Liver (tissue), 9 donors: Measurements from ENCODE around the gene ABLIM3. TPM values are rescaled to one million over a fixed set of nuclear protein-coding genes. Genes with fewer than 3 reads are reported as not detected.
A peak's percentile ranks its signal among the peaks of the same experiment; 100 is the strongest.

Source experiments
- DNase-seq: peaks from one replicate; pipeline ENCODE4 v3.0.0-alpha.2; 2017; ENCODE audit warnings: low spot score
- H3K27ac ChIP-seq, 2 donors: one replicate each; pipeline ENCODE4 v1.7.0; 2013; ENCODE audit warnings: inconsistent platforms in 2 of 2, low read length in 2 of 2, control low read depth in 1 of 2, low read depth in 1 of 2, mild to moderate bottlenecking in 1 of 2
- H3K27me3 ChIP-seq, 4 donors: one replicate each; pipeline versions ENCODE4 v1.6.1 to v1.7.0; 2013; ENCODE audit warnings: low read length in 3 of 4, inconsistent platforms in 1 of 4, mild to moderate bottlenecking in 1 of 4, moderate library complexity in 1 of 4; ENCODE audit not compliant: control insufficient read depth in 4 of 4, insufficient read depth in 4 of 4
- H3K36me3 ChIP-seq, 4 donors: one replicate each; pipeline versions ENCODE4 v1.6.1 to v1.7.0; 2013; ENCODE audit warnings: low read length in 3 of 4, mild to moderate bottlenecking in 3 of 4, low read depth in 1 of 4, moderate library complexity in 1 of 4; ENCODE audit not compliant: control insufficient read depth in 4 of 4, insufficient read depth in 3 of 4
- H3K4me1 ChIP-seq, 4 donors: one replicate each; pipeline versions ENCODE4 v1.6.1 to v1.7.0; 2013; ENCODE audit warnings: low read length in 3 of 4, mild to moderate bottlenecking in 3 of 4, moderate library complexity in 1 of 4; ENCODE audit not compliant: control insufficient read depth in 4 of 4, insufficient read depth in 4 of 4
- H3K4me3 ChIP-seq, 3 donors: one replicate each; pipeline versions ENCODE4 v1.6.1 to v1.7.0; 2013; ENCODE audit warnings: low read length in 3 of 3, control low read depth in 1 of 3, low read depth in 1 of 3, mild to moderate bottlenecking in 1 of 3
- H3K9ac ChIP-seq, 2 donors: one replicate each; pipeline ENCODE4 v1.7.0; 2013; ENCODE audit warnings: low read length in 2 of 2, mild to moderate bottlenecking in 2 of 2, moderate library complexity in 2 of 2, control low read depth in 1 of 2, low read depth in 1 of 2
- H3K9me3 ChIP-seq, 4 donors: one replicate each; pipeline versions ENCODE4 v1.6.1 to v1.7.0; 2013; ENCODE audit warnings: low read length in 3 of 4; ENCODE audit not compliant: control insufficient read depth in 4 of 4
- EGR1 ChIP-seq, 2 donors: IDR thresholded peaks; 2 replicates each; pipeline ENCODE4 v1.6.1; 2016 to 2018; ENCODE audit warnings: antibody characterized with exemption in 2 of 2, low read depth in 2 of 2
- FOXA1 ChIP-seq: IDR thresholded peaks from 2 replicates; pipeline ENCODE4 v1.6.1; 2016; ENCODE audit warnings: antibody characterized with exemption
- FOXA2 ChIP-seq: IDR thresholded peaks from 2 replicates; pipeline ENCODE4 v1.6.1; 2016; ENCODE audit warnings: antibody characterized with exemption
- GABPA ChIP-seq, 2 donors: IDR thresholded peaks in 1 of 2; conservative IDR thresholded peaks in 1 of 2; 2 replicates each; pipeline ENCODE4 v1.6.1; 2016; ENCODE audit warnings: antibody characterized with exemption in 2 of 2, mild to moderate bottlenecking in 1 of 2, moderate library complexity in 1 of 2
- HNF4A ChIP-seq, 2 donors: conservative IDR thresholded peaks; 2 replicates each; pipeline ENCODE4 v1.6.1; 2016; ENCODE audit warnings: antibody characterized with exemption in 2 of 2, mild to moderate bottlenecking in 2 of 2
- JUND ChIP-seq, 2 donors: IDR thresholded peaks; 2 replicates each; pipeline ENCODE4 v1.6.1; 2016; ENCODE audit warnings: antibody characterized with exemption in 2 of 2
- RAD21 ChIP-seq, 2 donors: IDR thresholded peaks; 2 replicates each; pipeline ENCODE4 v1.6.1; 2016; ENCODE audit warnings: antibody characterized with exemption in 2 of 2, mild to moderate bottlenecking in 2 of 2
- RXRA ChIP-seq, 2 donors: IDR thresholded peaks; 2 replicates each; pipeline ENCODE4 v1.6.1; 2017 to 2018; ENCODE audit warnings: antibody characterized with exemption in 2 of 2, mild to moderate bottlenecking in 1 of 2
- SP1 ChIP-seq: IDR thresholded peaks from 2 replicates; pipeline ENCODE4 v1.6.1; 2018; ENCODE audit warnings: antibody characterized with exemption, mild to moderate bottlenecking
- TAF1 ChIP-seq: conservative IDR thresholded peaks from 2 replicates; pipeline ENCODE4 v1.6.1; 2016; ENCODE audit warnings: antibody characterized with exemption, mild to moderate bottlenecking
- YY1 ChIP-seq: IDR thresholded peaks from 2 replicates; pipeline ENCODE4 v1.6.1; 2016; ENCODE audit warnings: antibody characterized with exemption, mild to moderate bottlenecking
- WGBS: extraction: QIAGEN DNeasy Blood & Tissue Kit; methylation state at CpG from one replicate; pipeline ENCODE4 v1.1.7; 2013; 5-methylcytosine and 5-hydroxymethylcytosine counted together
- polyA plus RNA-seq, 2 donors: library from polyadenylated mRNA; stranded (reverse) in 1 of 2; unstranded in 1 of 2; fragments of 200-250 nt in 1 of 2; fragments of >200 nt in 1 of 2; fragmentation: Nextera tagmentation in 1 of 2; extraction: Ambion mirVana in 1 of 2; gene quantifications; one replicate each; pipeline versions ENCODE4 v1.2.1 to v1.2.3, GENCODE V29; 2013 to 2015
- total RNA-seq, 2 donors: library from RNA; depleted of rRNA; stranded (reverse); fragments of >200 nt; gene quantifications; one replicate each; pipeline ENCODE4 v1.2.3, GENCODE V29; 2014
- TF ChIP-seq, protein P1 (sequence below): IDR thresholded peaks from 2 replicates; pipeline ENCODE4 v1.6.1; 2016; ENCODE audit warnings: antibody characterized with exemption
- TF ChIP-seq, protein P2 (sequence below): IDR thresholded peaks from 2 replicates; pipeline ENCODE4 v1.6.1; 2016; ENCODE audit warnings: antibody characterized with exemption, mild to moderate bottlenecking
- TF ChIP-seq, protein P3 (sequence below): fragments of 150-350 bp; IDR thresholded peaks from 2 replicates; pipeline ENCODE4 v1.5.1; 2017; ENCODE audit warnings: improper control_type of control experiment, low read depth, low read length; ENCODE audit not compliant: missing input control
- TF ChIP-seq, protein P4 (sequence below): IDR thresholded peaks from 2 replicates; pipeline ENCODE4 v1.6.1; 2016; ENCODE audit warnings: antibody characterized with exemption
- TF ChIP-seq, protein P5 (sequence below): IDR thresholded peaks from 2 replicates; pipeline ENCODE4 v1.6.1; 2016; ENCODE audit warnings: antibody characterized with exemption
- donor health status: healthy.
- donor health status: healthy.
- donor health status: healthy.
- donor health status: healthy.
- donor health status: healthy.

ABLIM3 gene
- total and polyA plus RNA-seq, 4 donors: 6.8 to 131 (median 43.1) TPM

DNA sequence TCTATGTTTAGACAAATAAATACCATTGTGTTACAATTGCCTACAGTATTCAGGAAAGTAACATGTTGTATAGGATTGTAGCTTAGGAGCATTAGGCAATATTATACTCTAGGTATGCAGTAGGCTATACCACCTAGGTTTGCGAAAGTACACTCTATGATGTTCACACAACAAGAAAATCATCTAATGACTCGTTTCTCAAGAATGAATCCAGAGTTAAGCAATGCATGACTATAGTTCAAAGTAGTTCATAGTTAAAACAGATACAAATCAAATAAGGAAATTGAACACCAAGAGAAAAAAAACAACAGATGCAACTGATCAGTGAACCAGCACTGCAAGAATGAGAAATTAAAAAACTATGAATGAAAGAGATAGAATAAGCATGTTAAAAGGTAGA, 27.6 kb upstream of the ABLIM3 start:
- WGBS: 63% methylated on average over 2 of the region's 2 CpGs
- H3K9me3 ChIP-seq: no peaks in the 10 kb centered on the region
- no peak overlapping the region for H3K9ac ChIP-seq
- no peak overlapping the region for H3K4me3 ChIP-seq
- peaks cover 0 to 3% (median 0%) of the 10 kb centered on the region in 4 donors for H3K4me1 ChIP-seq
- DNase-seq: no peak
- H3K36me3 ChIP-seq: no peaks in the 10 kb centered on the region
- no peak overlapping the region for H3K27ac ChIP-seq
- TF ChIP-seq SP1 (no peak), RXRA (IDR thresholded peaks at IDR 0.05) (no peak), YY1 (no peak), TAF1 (no peak), JUND (IDR thresholded peaks at IDR 0.05) (no peak), RAD21 (IDR thresholded peaks at IDR 0.05) (no peak), HNF4A (conservative IDR thresholded peaks at IDR 0.05) (no peak)
- TF ChIP-seq, protein P1, sequence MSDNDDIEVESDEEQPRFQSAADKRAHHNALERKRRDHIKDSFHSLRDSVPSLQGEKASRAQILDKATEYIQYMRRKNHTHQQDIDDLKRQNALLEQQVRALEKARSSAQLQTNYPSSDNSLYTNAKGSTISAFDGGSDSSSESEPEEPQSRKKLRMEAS: no peak
- H3K27me3 ChIP-seq: no peaks in the 10 kb centered on the region

DNA sequence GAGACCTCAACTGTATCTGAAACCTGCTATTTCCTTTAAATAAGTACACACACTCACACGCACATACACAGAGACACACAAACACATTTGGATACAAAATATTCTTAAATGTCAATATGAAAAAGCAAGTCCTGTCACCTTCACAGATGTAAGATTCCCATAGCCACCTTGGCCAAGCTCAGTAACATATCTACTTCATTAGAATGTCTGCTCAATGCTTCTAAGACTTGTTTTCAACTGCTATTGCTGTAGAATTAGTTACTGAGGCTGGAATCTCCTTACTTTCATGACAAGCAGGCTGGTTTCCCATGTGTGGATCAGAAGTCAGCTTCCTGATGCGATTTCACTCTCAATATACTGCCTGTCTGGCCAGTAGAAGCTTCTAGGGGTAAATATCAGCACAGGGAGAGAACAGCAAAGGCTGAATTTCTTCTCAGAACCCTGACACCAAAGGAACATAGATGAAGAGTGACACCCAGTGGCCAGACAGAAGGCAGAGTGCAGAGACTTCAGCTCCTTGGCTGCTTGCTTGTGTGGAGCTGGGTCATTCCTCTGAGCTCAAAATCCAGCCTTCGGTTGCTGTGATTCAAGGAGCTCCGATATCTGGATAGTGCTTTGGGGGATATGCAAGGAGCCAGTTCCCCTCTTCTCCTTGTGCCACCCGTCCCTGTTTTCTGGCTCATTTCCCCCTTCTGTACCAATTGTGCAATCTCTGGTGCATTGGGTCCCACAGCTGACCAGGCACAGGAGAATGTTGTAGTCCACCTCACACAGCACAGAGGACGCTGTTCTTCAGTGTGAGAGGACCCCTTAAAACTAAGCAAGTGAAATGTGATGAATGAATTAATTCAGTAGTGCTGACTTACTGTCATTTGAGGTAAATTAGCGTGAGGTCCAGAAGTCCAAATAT, 26.6 kb upstream of the ABLIM3 start:
- TF ChIP-seq JUND (IDR thresholded peaks at IDR 0.05): no peak
- TF ChIP-seq FOXA1: no peak
- TF ChIP-seq, protein P1: no peak
- no peak for TF ChIP-seq RXRA (IDR thresholded peaks at IDR 0.05)
- peak in 1 of 2 donors; percentile 2 for TF ChIP-seq HNF4A (conservative IDR thresholded peaks at IDR 0.05)
- TF ChIP-seq, protein P2, sequence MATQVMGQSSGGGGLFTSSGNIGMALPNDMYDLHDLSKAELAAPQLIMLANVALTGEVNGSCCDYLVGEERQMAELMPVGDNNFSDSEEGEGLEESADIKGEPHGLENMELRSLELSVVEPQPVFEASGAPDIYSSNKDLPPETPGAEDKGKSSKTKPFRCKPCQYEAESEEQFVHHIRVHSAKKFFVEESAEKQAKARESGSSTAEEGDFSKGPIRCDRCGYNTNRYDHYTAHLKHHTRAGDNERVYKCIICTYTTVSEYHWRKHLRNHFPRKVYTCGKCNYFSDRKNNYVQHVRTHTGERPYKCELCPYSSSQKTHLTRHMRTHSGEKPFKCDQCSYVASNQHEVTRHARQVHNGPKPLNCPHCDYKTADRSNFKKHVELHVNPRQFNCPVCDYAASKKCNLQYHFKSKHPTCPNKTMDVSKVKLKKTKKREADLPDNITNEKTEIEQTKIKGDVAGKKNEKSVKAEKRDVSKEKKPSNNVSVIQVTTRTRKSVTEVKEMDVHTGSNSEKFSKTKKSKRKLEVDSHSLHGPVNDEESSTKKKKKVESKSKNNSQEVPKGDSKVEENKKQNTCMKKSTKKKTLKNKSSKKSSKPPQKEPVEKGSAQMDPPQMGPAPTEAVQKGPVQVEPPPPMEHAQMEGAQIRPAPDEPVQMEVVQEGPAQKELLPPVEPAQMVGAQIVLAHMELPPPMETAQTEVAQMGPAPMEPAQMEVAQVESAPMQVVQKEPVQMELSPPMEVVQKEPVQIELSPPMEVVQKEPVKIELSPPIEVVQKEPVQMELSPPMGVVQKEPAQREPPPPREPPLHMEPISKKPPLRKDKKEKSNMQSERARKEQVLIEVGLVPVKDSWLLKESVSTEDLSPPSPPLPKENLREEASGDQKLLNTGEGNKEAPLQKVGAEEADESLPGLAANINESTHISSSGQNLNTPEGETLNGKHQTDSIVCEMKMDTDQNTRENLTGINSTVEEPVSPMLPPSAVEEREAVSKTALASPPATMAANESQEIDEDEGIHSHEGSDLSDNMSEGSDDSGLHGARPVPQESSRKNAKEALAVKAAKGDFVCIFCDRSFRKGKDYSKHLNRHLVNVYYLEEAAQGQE: no peak
- TF ChIP-seq, protein P3, sequence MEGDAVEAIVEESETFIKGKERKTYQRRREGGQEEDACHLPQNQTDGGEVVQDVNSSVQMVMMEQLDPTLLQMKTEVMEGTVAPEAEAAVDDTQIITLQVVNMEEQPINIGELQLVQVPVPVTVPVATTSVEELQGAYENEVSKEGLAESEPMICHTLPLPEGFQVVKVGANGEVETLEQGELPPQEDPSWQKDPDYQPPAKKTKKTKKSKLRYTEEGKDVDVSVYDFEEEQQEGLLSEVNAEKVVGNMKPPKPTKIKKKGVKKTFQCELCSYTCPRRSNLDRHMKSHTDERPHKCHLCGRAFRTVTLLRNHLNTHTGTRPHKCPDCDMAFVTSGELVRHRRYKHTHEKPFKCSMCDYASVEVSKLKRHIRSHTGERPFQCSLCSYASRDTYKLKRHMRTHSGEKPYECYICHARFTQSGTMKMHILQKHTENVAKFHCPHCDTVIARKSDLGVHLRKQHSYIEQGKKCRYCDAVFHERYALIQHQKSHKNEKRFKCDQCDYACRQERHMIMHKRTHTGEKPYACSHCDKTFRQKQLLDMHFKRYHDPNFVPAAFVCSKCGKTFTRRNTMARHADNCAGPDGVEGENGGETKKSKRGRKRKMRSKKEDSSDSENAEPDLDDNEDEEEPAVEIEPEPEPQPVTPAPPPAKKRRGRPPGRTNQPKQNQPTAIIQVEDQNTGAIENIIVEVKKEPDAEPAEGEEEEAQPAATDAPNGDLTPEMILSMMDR: peak; percentile 76
- no peak for TF ChIP-seq EGR1 (IDR thresholded peaks at IDR 0.05; ENCODE audit: low read depth in 2 of 2)
- TF ChIP-seq SP1: no peak
- TF ChIP-seq FOXA2: no peak
- TF ChIP-seq, protein P4, sequence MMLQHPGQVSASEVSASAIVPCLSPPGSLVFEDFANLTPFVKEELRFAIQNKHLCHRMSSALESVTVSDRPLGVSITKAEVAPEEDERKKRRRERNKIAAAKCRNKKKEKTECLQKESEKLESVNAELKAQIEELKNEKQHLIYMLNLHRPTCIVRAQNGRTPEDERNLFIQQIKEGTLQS: no peak
- TF ChIP-seq, protein P5, sequence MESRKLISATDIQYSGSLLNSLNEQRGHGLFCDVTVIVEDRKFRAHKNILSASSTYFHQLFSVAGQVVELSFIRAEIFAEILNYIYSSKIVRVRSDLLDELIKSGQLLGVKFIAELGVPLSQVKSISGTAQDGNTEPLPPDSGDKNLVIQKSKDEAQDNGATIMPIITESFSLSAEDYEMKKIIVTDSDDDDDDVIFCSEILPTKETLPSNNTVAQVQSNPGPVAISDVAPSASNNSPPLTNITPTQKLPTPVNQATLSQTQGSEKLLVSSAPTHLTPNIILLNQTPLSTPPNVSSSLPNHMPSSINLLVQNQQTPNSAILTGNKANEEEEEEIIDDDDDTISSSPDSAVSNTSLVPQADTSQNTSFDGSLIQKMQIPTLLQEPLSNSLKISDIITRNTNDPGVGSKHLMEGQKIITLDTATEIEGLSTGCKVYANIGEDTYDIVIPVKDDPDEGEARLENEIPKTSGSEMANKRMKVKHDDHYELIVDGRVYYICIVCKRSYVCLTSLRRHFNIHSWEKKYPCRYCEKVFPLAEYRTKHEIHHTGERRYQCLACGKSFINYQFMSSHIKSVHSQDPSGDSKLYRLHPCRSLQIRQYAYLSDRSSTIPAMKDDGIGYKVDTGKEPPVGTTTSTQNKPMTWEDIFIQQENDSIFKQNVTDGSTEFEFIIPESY: no peak
- TF ChIP-seq GABPA (IDR thresholded peaks at IDR 0.05 in 1 of 2, conservative IDR thresholded peaks at IDR 0.05 in 1 of 2): no peak
- no peak for TF ChIP-seq TAF1
- peak; percentile 92 to 95 for TF ChIP-seq RAD21 (IDR thresholded peaks at IDR 0.05)
- no peak overlapping the region for H3K9ac ChIP-seq
- no peaks in the 10 kb centered on the region for H3K36me3 ChIP-seq
- H3K27me3 ChIP-seq: no peaks in the 10 kb centered on the region
- DNase-seq: peak; percentile 58
- WGBS: 32% methylated on average over 7 of the region's 7 CpGs
- H3K4me1 ChIP-seq: peaks cover 0 to 3% (median 0%) of the 10 kb centered on the region in 4 donors
- no peaks in the 10 kb centered on the region for H3K9me3 ChIP-seq
- no peak overlapping the region for H3K27ac ChIP-seq
- H3K4me3 ChIP-seq: no peak overlapping the region
